Measurements from ENCODE around the gene CD109.

- TF ChIP-seq, protein P1, sequence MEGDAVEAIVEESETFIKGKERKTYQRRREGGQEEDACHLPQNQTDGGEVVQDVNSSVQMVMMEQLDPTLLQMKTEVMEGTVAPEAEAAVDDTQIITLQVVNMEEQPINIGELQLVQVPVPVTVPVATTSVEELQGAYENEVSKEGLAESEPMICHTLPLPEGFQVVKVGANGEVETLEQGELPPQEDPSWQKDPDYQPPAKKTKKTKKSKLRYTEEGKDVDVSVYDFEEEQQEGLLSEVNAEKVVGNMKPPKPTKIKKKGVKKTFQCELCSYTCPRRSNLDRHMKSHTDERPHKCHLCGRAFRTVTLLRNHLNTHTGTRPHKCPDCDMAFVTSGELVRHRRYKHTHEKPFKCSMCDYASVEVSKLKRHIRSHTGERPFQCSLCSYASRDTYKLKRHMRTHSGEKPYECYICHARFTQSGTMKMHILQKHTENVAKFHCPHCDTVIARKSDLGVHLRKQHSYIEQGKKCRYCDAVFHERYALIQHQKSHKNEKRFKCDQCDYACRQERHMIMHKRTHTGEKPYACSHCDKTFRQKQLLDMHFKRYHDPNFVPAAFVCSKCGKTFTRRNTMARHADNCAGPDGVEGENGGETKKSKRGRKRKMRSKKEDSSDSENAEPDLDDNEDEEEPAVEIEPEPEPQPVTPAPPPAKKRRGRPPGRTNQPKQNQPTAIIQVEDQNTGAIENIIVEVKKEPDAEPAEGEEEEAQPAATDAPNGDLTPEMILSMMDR (IDR thresholded peaks at IDR 0.05): no peak
- TF ChIP-seq POLR2A (IDR thresholded peaks at IDR 0.05) (no peak), POLR2AphosphoS5 (IDR thresholded peaks at IDR 0.05) (no peak)
These were observed 164.3 kb downstream of the CD109 start for GRCh38 chr6:73860303-73860702.
